ENCODE measurements around the gene DYSF.

The DYSF gene

GRCh38 chr2:71581026-71581425 is 127.7 kb downstream of the DYSF start:
- H3K4me1 ChIP-seq (ENCODE audit: control insufficient read depth, insufficient read depth, low read length): no peaks in the 10 kb centered on the region
- WGBS, 2 experiments: 94% methylated on average over 10 of the region's 10 CpGs
- no peaks in the 10 kb centered on the region for H3K9me3 ChIP-seq (ENCODE audit: control insufficient read depth, low read length)
- H3K27ac ChIP-seq (ENCODE audit: insufficient read depth, low read depth, low read length, poor library complexity, severe bottlenecking): no peak overlapping the region
- H3K36me3 ChIP-seq (ENCODE audit: control insufficient read depth, insufficient read depth, low read length): no peaks in the 10 kb centered on the region
- H3K27me3 ChIP-seq (ENCODE audit: control insufficient read depth, insufficient read depth, low read length, poor library complexity, severe bottlenecking): no peaks in the 10 kb centered on the region
- H3K4me3 ChIP-seq (ENCODE audit: insufficient read depth, low read depth, low read length): no peak overlapping the region

DNA sequence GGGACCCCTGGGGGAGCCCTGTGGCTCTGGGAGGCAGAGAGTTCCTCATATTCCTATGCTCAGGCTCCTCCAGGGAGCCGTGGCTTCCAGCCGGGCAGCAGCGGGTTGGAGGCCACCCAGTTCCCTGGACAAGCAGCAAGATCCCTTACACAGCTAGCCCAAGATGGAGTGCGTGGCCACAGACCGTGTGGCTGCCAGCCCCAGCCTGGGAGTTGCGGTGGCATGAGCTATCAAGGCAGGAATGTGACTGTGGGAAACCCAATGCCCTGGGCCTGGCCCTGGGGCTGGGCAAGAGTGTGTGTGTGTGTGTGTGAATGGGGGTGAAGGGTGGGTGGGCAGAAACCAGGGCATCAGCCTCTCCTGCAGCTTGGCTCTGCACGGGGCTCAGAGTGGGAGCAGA is 130.5 kb downstream of the DYSF start:
- no peak overlapping the region for H3K4me3 ChIP-seq (ENCODE audit: insufficient read depth, low read depth, low read length)
- no peaks in the 10 kb centered on the region for H3K36me3 ChIP-seq (ENCODE audit: control insufficient read depth, insufficient read depth, low read length)
- H3K27ac ChIP-seq (ENCODE audit: insufficient read depth, low read depth, low read length, poor library complexity, severe bottlenecking): no peak overlapping the region
- H3K9me3 ChIP-seq (ENCODE audit: control insufficient read depth, low read length): no peaks in the 10 kb centered on the region
- 92 to 94% methylated on average over 7 of the region's 7 CpGs for WGBS, 2 experiments
- no peaks in the 10 kb centered on the region for H3K27me3 ChIP-seq (ENCODE audit: control insufficient read depth, insufficient read depth, low read length, poor library complexity, severe bottlenecking)
- H3K4me1 ChIP-seq (ENCODE audit: control insufficient read depth, insufficient read depth, low read length): no peaks in the 10 kb centered on the region

- WGBS, 2 experiments: 87 to 88% methylated on average over 8 of the region's 8 CpGs
- no peaks in the 10 kb centered on the region for H3K27me3 ChIP-seq (ENCODE audit: control insufficient read depth, insufficient read depth, low read length, poor library complexity, severe bottlenecking)
- H3K4me3 ChIP-seq (ENCODE audit: insufficient read depth, low read depth, low read length): no peak overlapping the region
- no peak overlapping the region for H3K27ac ChIP-seq (ENCODE audit: insufficient read depth, low read depth, low read length, poor library complexity, severe bottlenecking)
- no peaks in the 10 kb centered on the region for H3K36me3 ChIP-seq (ENCODE audit: control insufficient read depth, insufficient read depth, low read length)
- H3K4me1 ChIP-seq (ENCODE audit: control insufficient read depth, insufficient read depth, low read length): peaks cover 9% of the 10 kb centered on the region
- H3K9me3 ChIP-seq (ENCODE audit: control insufficient read depth, low read length): no peaks in the 10 kb centered on the region
Observed at GRCh38 chr2:71586471-71586870, 133.1 kb downstream of the DYSF start.

DNA sequence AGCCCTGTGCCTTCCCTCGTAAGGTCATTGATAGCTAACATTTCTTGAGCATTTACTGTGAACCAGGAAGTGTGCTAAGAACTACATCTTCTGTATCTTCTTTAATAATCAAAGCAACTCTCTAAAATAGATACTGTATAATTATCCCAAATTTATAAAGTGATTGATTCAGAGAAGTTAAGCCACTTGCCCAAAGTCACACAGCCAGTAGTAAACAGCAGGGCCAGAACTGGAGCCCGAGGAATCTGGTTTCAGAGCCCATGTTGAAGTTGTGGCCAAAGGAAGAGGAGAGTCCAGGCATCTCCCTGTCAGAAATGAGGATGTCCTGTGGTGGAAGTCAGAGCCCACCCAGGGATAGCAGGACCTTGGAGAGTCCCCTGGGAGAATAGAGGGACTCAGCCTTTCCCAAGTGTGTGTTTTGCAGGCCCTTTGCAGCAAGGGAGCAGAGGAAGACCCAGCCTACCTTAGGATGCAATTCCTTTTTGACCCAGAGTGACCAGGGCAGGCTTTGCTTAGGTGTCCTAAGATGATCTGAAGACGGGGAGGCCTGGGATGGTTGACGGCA is 134.2 kb downstream of the DYSF start:
- Histone ChIP-seq H3K4me3 (ENCODE audit: insufficient read depth, low read depth, low read length) (no peak overlapping the region), H3K27me3 (ENCODE audit: control insufficient read depth, insufficient read depth, low read length, poor library complexity, severe bottlenecking) (no peaks in the 10 kb centered on the region), H3K36me3 (ENCODE audit: control insufficient read depth, insufficient read depth, low read length) (no peaks in the 10 kb centered on the region), H3K27ac (ENCODE audit: insufficient read depth, low read depth, low read length, poor library complexity, severe bottlenecking) (no peak overlapping the region), H3K4me1 (ENCODE audit: control insufficient read depth, insufficient read depth, low read length) (peaks cover 9% of the 10 kb centered on the region), H3K9me3 (ENCODE audit: control insufficient read depth, low read length) (no peaks in the 10 kb centered on the region)
- 94 to 97% methylated on average over 4 of the region's 4 CpGs for WGBS, 2 experiments

- H3K4me3 ChIP-seq (ENCODE audit: insufficient read depth, low read depth, low read length): no peak overlapping the region
- H3K4me1 ChIP-seq (ENCODE audit: control insufficient read depth, insufficient read depth, low read length): peaks cover 9% of the 10 kb centered on the region
- H3K27ac ChIP-seq (ENCODE audit: insufficient read depth, low read depth, low read length, poor library complexity, severe bottlenecking): no peak overlapping the region
- H3K9me3 ChIP-seq (ENCODE audit: control insufficient read depth, low read length): no peaks in the 10 kb centered on the region
- no peaks in the 10 kb centered on the region for H3K27me3 ChIP-seq (ENCODE audit: control insufficient read depth, insufficient read depth, low read length, poor library complexity, severe bottlenecking)
- 85 to 87% methylated on average over 9 to 10 of the region's 10 CpGs for WGBS, 2 experiments
- H3K36me3 ChIP-seq (ENCODE audit: control insufficient read depth, insufficient read depth, low read length): no peaks in the 10 kb centered on the region
Observed at GRCh38 chr2:71588497-71589170, 135.3 kb downstream of the DYSF start.

DNA sequence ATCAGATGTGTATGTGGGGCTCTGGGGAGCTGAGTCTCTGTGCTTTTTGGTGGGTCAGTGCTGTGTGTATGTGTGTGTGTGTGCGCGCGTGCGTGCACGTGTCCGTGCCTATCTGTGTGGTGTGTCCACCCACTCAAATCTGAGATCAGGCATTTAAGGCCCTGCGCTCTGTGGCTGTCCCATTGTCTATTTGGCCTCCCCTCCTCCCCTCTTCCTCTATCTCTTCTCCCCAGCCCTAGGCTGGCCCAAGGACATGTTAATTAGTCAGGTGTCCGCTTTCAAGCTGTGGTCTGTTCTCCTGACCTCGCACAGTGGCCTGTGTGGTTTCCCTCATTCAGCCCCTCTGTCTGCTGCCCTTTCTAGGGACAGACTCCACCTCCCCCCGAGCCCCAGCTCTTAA is 136.4 kb downstream of the DYSF start:
- no peaks in the 10 kb centered on the region for H3K27me3 ChIP-seq (ENCODE audit: control insufficient read depth, insufficient read depth, low read length, poor library complexity, severe bottlenecking)
- no peak overlapping the region for H3K4me3 ChIP-seq (ENCODE audit: insufficient read depth, low read depth, low read length)
- H3K4me1 ChIP-seq (ENCODE audit: control insufficient read depth, insufficient read depth, low read length): peaks cover 9% of the 10 kb centered on the region
- WGBS, 2 experiments: 78 to 79% methylated on average over 10 of the region's 10 CpGs
- H3K9me3 ChIP-seq (ENCODE audit: control insufficient read depth, low read length): no peaks in the 10 kb centered on the region
- H3K27ac ChIP-seq (ENCODE audit: insufficient read depth, low read depth, low read length, poor library complexity, severe bottlenecking): no peak overlapping the region
- H3K36me3 ChIP-seq (ENCODE audit: control insufficient read depth, insufficient read depth, low read length): no peaks in the 10 kb centered on the region

- H3K9me3 ChIP-seq (ENCODE audit: control insufficient read depth, low read length): no peaks in the 10 kb centered on the region
- H3K4me3 ChIP-seq (ENCODE audit: insufficient read depth, low read depth, low read length): no peak overlapping the region
- H3K36me3 ChIP-seq (ENCODE audit: control insufficient read depth, insufficient read depth, low read length): no peaks in the 10 kb centered on the region
- WGBS, 2 experiments: 95% methylated on average over 3 of the region's 3 CpGs
- no peaks in the 10 kb centered on the region for H3K27me3 ChIP-seq (ENCODE audit: control insufficient read depth, insufficient read depth, low read length, poor library complexity, severe bottlenecking)
- peaks cover 9% of the 10 kb centered on the region for H3K4me1 ChIP-seq (ENCODE audit: control insufficient read depth, insufficient read depth, low read length)
- H3K27ac ChIP-seq (ENCODE audit: insufficient read depth, low read depth, low read length, poor library complexity, severe bottlenecking): no peak overlapping the region
Observed at GRCh38 chr2:71591044-71591443, 137.7 kb downstream of the DYSF start.

DNA sequence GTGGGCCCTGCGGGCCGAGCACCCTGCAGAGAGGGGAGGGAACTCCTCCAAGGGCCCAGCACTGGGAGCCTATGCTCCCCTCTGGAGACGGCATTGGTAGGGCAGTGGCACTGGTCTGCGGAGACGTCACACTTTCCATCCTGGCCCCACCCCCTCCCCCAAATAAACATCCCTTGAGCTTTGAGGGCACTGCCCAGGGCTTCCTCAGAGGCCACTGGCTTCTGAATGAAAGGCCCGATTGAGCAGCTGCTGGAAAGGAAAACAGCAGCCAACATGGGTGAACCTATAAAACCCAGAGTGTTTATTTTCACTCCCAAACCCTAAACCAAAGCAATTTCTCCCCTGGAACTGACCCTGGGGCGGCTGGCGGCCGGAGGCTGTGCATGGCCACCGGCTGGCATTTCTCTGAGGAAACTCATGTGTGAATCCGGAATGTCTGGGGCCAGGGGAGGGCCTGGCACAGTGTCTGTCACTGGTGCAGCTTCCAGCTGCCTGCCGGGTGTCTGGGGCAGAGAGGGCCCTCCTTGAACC is 138.9 kb downstream of the DYSF start:
- no peaks in the 10 kb centered on the region for H3K27me3 ChIP-seq (ENCODE audit: control insufficient read depth, insufficient read depth, low read length, poor library complexity, severe bottlenecking)
- H3K9me3 ChIP-seq (ENCODE audit: control insufficient read depth, low read length): no peaks in the 10 kb centered on the region
- H3K4me3 ChIP-seq (ENCODE audit: insufficient read depth, low read depth, low read length): no peak overlapping the region
- 75 to 76% methylated on average over 12 of the region's 12 CpGs for WGBS, 2 experiments
- peaks cover 9% of the 10 kb centered on the region for H3K4me1 ChIP-seq (ENCODE audit: control insufficient read depth, insufficient read depth, low read length)
- H3K36me3 ChIP-seq (ENCODE audit: control insufficient read depth, insufficient read depth, low read length): no peaks in the 10 kb centered on the region
- H3K27ac ChIP-seq (ENCODE audit: insufficient read depth, low read depth, low read length, poor library complexity, severe bottlenecking): no peak overlapping the region

GRCh38 chr2:71595569-71595968 is 142.2 kb downstream of the DYSF start:
- no peaks in the 10 kb centered on the region for H3K4me1 ChIP-seq (ENCODE audit: control insufficient read depth, insufficient read depth, low read length)
- H3K27ac ChIP-seq (ENCODE audit: insufficient read depth, low read depth, low read length, poor library complexity, severe bottlenecking): no peak overlapping the region
- H3K9me3 ChIP-seq (ENCODE audit: control insufficient read depth, low read length): no peaks in the 10 kb centered on the region
- WGBS, 2 experiments: 83 to 86% methylated on average over 7 of the region's 7 CpGs
- H3K36me3 ChIP-seq (ENCODE audit: control insufficient read depth, insufficient read depth, low read length): no peaks in the 10 kb centered on the region
- H3K4me3 ChIP-seq (ENCODE audit: insufficient read depth, low read depth, low read length): no peak overlapping the region
- H3K27me3 ChIP-seq (ENCODE audit: control insufficient read depth, insufficient read depth, low read length, poor library complexity, severe bottlenecking): no peaks in the 10 kb centered on the region

DNA sequence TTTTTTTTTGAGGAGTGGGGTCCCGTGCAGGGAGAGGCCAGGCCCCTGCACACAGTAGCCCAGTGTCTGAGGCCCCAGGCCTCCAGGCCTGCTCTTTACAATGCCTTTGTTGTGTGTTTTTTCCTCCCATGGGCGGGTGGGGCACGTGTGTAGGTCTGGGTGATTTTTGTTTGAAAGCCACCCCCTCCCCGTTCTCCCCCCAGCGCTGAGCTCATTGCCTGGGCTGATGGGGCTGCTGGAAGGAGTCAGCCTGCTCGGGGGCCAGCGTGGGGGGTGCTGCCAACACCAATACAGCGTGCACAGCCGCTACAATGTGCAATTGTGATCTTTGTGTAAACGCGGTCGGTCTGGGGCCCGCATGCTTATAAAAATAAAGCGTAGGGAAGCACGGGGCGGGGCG is 142.7 kb downstream of the DYSF start:
- Histone ChIP-seq H3K36me3 (ENCODE audit: control insufficient read depth, insufficient read depth, low read length) (no peaks in the 10 kb centered on the region), H3K4me1 (ENCODE audit: control insufficient read depth, insufficient read depth, low read length) (no peaks in the 10 kb centered on the region), H3K9me3 (ENCODE audit: control insufficient read depth, low read length) (no peaks in the 10 kb centered on the region), H3K27me3 (ENCODE audit: control insufficient read depth, insufficient read depth, low read length, poor library complexity, severe bottlenecking) (no peaks in the 10 kb centered on the region), H3K27ac (ENCODE audit: insufficient read depth, low read depth, low read length, poor library complexity, severe bottlenecking) (no peak overlapping the region), H3K4me3 (ENCODE audit: insufficient read depth, low read depth, low read length) (no peak overlapping the region)
- 85 to 87% methylated on average over 17 of the region's 17 CpGs for WGBS, 2 experiments

Data from ectodermal cell (in vitro differentiated cells).